ENCODE measurements around the gene MEGF11. TPM values are rescaled to one million over a fixed set of nuclear protein-coding genes. Genes with fewer than 3 reads are reported as not detected.

The MEGF11 gene
- total RNA-seq, 1 donor from 2014 or later: not detected

- Mint-ChIP-seq H3K4me3 (no peak overlapping the region), H3K36me3 (ENCODE audit: low read depth) (no peaks in the 10 kb centered on the region), H3K27me3 (peaks cover 29% of the 10 kb centered on the region), H3K27ac (no peak overlapping the region), H3K9me3 (no peaks in the 10 kb centered on the region), H3K4me1 (no peaks in the 10 kb centered on the region)
- DNase-seq (no peak), ATAC-seq (ENCODE audit: low read depth) (no peak)
- intact Hi-C loops (cut with micrococcal nuclease): no loop called here
- no peak for TF ChIP-seq CTCF (IDR thresholded peaks at IDR 0.05)
- ChIA-PET CTCF (no interaction called here), POLR2A (no interaction called here)
Measured at GRCh38 chr15:66124651-66125050, 128.9 kb downstream of the MEGF11 start.

GRCh38 chr15:66123799-66124198, 129.8 kb downstream of the MEGF11 start:
- H3K4me1 Mint-ChIP-seq: no peaks in the 10 kb centered on the region
- ChIA-PET POLR2A (no interaction called here), CTCF (no interaction called here)
- TF ChIP-seq CTCF (IDR thresholded peaks at IDR 0.05): no peak
- no peak overlapping the region for H3K4me3 Mint-ChIP-seq
- intact Hi-C loops (cut with micrococcal nuclease): no loop called here
- peaks cover 26% of the 10 kb centered on the region for H3K27me3 Mint-ChIP-seq
- H3K9me3 Mint-ChIP-seq: no peaks in the 10 kb centered on the region
- no peak for ATAC-seq (ENCODE audit: low read depth)
- H3K36me3 Mint-ChIP-seq (ENCODE audit: low read depth): no peaks in the 10 kb centered on the region
- DNase-seq: no peak
- H3K27ac Mint-ChIP-seq: no peak overlapping the region

GRCh38 chr15:66120422-66120821, 133.1 kb downstream of the MEGF11 start:
- Mint-ChIP-seq H3K27ac (no peak overlapping the region), H3K4me1 (peaks cover 2% of the 10 kb centered on the region), H3K9me3 (no peaks in the 10 kb centered on the region), H3K4me3 (no peak overlapping the region), H3K36me3 (ENCODE audit: low read depth) (no peaks in the 10 kb centered on the region), H3K27me3 (peaks cover 20% of the 10 kb centered on the region)
- intact Hi-C loops (cut with micrococcal nuclease): no loop called here
- no peak for ATAC-seq (ENCODE audit: low read depth)
- POLR2A ChIA-PET: no interaction called here
- TF ChIP-seq CTCF (IDR thresholded peaks at IDR 0.05): no peak
- CTCF ChIA-PET: no interaction called here
- DNase-seq: no peak

GRCh38 chr15:66117841-66118240, 135.7 kb downstream of the MEGF11 start:
- Mint-ChIP-seq H3K4me3 (no peak overlapping the region), H3K27ac (no peak overlapping the region), H3K4me1 (peaks cover 2% of the 10 kb centered on the region), H3K9me3 (no peaks in the 10 kb centered on the region), H3K36me3 (ENCODE audit: low read depth) (no peaks in the 10 kb centered on the region), H3K27me3 (peaks cover 18% of the 10 kb centered on the region)
- ChIA-PET POLR2A (no interaction called here), CTCF (no interaction called here)
- no peak for DNase-seq
- intact Hi-C loops (cut with micrococcal nuclease): no loop called here
- TF ChIP-seq CTCF (IDR thresholded peaks at IDR 0.05): no peak
- ATAC-seq (ENCODE audit: low read depth): no peak

- no peaks in the 10 kb centered on the region for H3K9me3 Mint-ChIP-seq
- H3K27ac Mint-ChIP-seq: no peak overlapping the region
- no peak for ATAC-seq (ENCODE audit: low read depth)
- DNase-seq: no peak
- H3K4me3 Mint-ChIP-seq: no peak overlapping the region
- H3K27me3 Mint-ChIP-seq: peaks cover 20% of the 10 kb centered on the region
- POLR2A ChIA-PET: no interaction called here
- H3K4me1 Mint-ChIP-seq: peaks cover 2% of the 10 kb centered on the region
- H3K36me3 Mint-ChIP-seq (ENCODE audit: low read depth): no peaks in the 10 kb centered on the region
- intact Hi-C loops (cut with micrococcal nuclease): no loop called here
- no peak for TF ChIP-seq CTCF (IDR thresholded peaks at IDR 0.05)
- CTCF ChIA-PET: no interaction called here
Measured at GRCh38 chr15:66115568-66116206, 137.9 kb downstream of the MEGF11 start.
